HG03039 (cell line): ENCODE data around the gene ARID3C.
"Not testable (repeated sequence)": the region's sequence is repeated elsewhere in the genome, so short reads cannot be mapped to it uniquely, and the experiment has no call there.

ENCODE experiments used
- ATAC-seq: cut with Tn5 transposase; IDR thresholded peaks from one replicate; pipeline ENCODE4 v1.9.1; 2021; ENCODE audit warnings: mild to moderate bottlenecking, moderate library complexity; ENCODE audit not compliant: unreplicated experiment

Gene ARID3C

DNA sequence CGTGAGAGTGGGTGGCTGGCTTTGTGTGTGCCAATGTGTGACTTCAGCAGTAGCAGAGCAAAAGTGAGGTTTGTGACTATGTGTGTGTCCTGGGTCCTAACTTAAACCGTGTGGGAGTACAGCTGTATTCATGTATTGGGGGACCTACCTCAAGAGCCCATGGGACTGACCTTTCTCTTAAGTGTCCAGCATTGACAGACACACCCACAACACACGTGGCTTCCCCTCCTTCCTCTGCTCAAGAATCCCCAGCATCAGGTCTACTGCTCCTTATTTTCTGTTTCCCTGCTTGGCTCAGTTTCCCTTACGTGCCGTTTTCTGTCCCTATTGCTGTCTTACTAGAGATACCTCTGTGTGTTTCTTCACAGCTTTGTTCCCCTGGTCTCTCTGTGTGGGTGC is 23.7 kb upstream of the ARID3C start:
- ATAC-seq = no peak

- no peak for ATAC-seq
Measured at GRCh38 chr9:34651876-34652601, 23.2 kb upstream of the ARID3C start, which contains the start of gene IL11RA. Gene IL11RA, plus strand, starts transcription at chr9:34652185. Its CDS starts 3,033 bp downstream, at chr9:34655218.

GRCh38 chr9:34651321-34651720 is 22.5 kb upstream of the ARID3C start:
- ATAC-seq = no peak

- ATAC-seq = no peak
Measured at GRCh38 chr9:34650816-34651215, 21.9 kb upstream of the ARID3C start.

DNA sequence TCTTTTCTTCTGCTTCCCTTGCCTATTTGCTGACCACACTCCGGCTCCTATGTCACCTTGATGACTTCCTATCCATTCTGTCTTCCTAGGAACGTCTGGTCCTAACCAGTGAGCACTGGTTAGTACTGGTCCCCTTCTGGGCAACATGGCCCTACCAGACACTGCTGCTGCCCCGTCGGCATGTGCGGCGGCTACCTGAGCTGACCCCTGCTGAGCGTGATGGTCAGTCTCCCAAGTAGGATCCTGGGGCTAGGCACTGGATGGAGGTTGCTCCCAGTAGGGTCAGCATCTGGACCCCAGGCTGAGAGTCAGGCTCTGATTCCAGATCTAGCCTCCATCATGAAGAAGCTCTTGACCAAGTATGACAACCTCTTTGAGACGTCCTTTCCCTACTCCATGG is 19.8 kb upstream of the ARID3C start:
- no peak for ATAC-seq

DNA sequence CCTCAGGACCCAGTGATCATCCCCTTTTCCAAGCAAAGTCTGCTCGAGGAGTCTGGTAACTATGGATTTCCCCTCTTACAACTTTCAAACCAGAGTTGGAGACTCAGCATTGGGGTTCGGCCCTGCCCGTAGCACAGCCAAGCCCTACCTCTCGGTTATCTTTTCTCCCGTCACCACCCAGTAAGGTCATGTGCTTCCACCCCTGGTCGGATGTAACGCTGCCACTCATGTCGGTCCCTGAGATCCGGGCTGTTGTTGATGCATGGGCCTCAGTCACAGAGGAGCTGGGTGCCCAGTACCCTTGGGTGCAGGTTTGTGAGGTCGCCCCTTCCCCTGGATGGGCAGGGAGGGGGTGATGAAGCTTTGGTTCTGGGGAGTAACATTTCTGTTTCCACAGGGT is 18.8 kb upstream of the ARID3C start:
- no peak for ATAC-seq

DNA sequence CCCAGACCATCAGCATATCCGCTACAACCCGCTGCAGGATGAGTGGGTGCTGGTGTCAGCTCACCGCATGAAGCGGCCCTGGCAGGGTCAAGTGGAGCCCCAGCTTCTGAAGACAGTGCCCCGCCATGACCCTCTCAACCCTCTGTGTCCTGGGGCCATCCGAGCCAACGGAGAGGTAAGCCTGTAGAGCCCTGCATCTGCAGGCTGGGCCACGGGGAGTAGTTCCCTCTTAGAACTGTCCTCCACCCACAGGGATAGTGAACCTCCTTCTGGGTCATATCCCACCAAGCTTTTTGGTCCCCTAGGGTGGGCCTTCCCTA is 18.2 kb upstream of the ARID3C start:
- no peak for ATAC-seq

DNA sequence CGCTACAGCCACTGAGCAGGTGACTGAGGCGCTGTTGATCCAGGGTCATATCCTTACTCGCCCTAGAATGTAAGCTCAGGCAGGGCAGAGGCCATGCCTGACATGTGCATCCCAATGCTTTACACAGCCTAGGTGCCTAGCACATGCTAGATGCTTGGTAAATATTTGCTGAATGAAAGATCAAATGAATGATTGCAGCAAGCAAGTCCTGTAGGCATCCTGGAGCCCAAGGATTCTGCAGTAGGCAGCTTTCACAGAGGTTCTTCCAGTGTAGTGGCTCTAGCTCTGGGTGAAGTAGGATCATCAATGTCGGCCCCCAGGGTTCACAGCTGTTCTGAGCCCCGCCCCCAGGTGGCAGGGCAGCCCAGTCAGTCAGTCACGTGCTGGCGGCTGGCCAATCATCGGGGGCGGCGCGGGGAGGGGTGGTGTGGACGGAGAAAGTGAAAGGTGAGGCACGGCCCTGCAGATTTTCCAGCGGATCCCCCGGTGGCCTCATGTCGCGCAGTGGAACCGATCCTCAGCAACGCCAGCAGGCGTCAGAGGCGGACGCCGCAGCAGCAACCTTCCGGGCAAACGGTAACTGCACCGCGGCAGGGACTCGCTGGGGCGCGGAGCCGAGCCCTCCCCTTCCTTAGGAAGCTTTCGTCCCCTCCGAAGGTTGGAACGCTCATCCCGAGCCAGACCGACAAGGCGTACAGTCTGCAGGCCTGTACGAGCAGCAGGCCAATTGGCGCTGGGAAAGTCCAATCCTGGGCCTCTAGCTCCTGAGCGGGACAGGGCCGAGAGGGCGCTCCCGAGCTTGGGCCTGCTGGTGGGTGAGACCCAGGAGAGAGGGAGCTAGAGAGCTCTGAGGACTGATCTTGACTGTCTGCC is 17.6 kb upstream of the ARID3C start, which contains the start of gene GALT:
Gene GALT, plus strand, starts transcription at position 465 of the 873 bp plus-strand sequence. Its CDS starts 30 bp downstream, at position 495.
- peak; percentile 85 for ATAC-seq

GRCh38 chr9:34644766-34645314 is 16.0 kb upstream of the ARID3C start:
- no peak for ATAC-seq

DNA sequence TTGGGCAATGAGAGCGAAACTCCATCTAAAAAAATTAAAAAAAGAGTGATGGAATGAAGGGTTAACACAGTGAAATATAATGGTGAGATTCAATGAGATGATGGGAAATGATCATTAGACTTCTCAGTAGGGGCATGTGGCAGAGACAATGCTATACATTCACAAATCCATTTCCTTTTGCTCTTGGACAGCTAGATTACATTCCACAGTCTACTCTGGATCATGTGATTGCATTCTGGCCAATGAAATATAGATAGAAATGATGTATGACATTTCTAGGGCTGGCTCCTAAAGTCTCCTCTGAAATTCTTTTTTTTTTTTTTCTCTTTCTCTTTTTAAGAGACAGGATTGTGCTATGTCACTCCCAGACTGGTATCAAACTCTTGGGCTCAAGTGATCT is 13.8 kb upstream of the ARID3C start:
- no peak for ATAC-seq

DNA sequence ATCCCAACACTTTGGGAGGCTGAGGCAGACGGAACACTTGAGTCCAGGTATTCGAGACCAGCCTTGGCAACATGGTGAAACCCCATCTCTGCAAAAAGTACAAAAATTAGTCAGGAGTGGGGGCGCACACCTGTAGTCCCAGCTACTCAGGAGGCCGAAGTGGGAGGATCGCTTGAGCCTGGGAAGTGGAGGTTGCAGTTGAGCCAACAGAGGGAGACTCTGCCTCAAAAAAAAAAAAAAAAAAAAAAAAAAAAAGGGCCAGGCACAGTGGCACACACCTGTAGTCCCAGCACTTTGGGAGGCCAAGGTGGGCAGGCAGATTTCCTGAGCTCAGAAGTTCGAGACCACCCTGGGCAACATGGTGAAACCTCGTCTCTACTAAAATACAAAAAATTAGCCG is 10.5 kb upstream of the ARID3C start:
- ATAC-seq = not testable (repeated sequence)

- ATAC-seq = no peak
Measured at GRCh38 chr9:34638138-34638445, 9.2 kb upstream of the ARID3C start.

DNA sequence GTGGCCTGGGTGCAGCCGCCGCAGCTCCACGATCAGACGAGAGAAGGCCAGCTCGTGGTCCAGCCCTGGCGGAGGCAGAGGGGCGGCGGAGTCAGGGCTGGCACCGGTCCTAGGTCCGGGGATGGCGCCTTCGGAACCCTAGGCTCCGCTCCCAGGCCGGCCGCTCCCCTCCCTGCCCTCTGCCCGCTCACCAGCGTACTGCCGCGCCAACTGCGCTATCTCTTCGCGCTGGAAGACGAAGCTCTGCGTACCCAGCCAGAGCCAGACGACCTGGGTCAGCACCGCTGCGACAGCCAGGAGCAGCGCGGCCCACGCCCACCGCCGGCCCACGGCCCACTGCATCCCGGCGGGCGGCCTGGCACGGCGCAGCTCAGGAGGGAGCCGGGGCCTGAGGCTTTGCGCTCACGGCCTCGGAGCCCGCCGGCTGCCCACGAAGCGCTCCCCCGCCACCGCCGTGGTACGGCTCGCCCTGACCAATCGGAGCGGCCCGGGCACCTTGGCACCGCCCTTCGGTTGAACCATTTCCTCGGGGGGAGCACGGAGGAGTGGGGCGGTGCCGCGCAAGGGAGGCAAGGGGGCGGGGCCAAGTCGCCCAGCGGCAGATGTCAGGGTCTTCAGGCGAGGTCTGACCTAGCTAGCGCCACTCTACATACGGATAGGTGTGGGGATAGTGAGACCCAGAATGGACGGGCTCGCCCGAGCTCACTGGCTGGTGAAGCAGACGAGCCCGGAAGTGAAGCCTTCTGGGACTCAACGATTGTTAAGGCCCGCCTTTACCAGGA is 8.7 kb upstream of the ARID3C start, which contains the start of gene SIGMAR1:
Gene SIGMAR1, minus strand, starts transcription at position 432 of the 782 bp plus-strand sequence. Its CDS starts 90 bp downstream, at position 342.
- ATAC-seq = peak; percentile 76

GRCh38 chr9:34636791-34637355 is 8.0 kb upstream of the ARID3C start:
- no peak for ATAC-seq

- no peak for ATAC-seq
Measured at GRCh38 chr9:34635556-34635955, 6.7 kb upstream of the ARID3C start.

GRCh38 chr9:34634551-34635248 is 5.8 kb upstream of the ARID3C start:
- no peak for ATAC-seq

- no peak for ATAC-seq
Measured at GRCh38 chr9:34633851-34634550, 5.1 kb upstream of the ARID3C start.

- ATAC-seq = no peak
Measured at GRCh38 chr9:34633166-34633565, 4.3 kb upstream of the ARID3C start.

DNA sequence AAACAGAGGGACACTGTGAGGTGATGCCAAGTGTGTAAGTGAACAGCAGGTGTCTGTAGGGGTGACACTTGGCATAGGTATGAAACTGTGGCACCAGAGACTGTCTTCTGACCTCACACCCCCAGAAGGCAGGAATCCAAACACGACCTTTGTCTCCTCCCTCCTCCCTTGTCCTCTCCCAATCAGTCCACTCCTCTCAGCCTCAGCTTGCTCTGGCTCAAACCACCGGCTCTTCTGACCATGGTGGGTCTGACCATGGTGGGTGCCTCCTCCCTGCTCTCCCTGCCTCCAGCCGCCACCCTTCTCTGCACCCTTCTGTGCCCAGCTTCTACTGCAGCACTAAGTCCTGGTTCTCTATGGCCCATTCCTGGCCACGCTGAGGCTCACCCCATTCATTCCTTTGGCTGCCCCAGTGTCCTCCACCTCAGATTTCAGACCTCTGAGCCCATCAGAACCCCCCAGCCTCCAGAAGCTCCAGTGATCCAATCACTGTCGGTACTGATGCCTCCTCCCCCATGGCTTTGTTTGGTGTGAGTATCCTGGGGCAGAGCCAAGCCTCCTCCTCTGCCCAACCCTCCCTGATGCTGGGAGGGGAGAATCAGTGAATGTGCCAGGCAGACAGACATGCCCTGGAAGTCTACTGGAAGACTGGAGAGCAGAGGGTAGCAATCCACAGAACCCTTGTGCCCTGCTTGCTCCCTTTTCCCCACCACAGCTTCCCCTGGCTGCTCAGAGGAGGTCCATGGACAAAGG is 1.7 kb upstream of the ARID3C start:
- ATAC-seq = no peak
